Retina (tissue), 1 donor: ENCODE results near the gene GPR42.
A peak's percentile ranks its signal among the peaks of the same experiment; 100 is the strongest.

Source experiments
- DNase-seq: peaks from one replicate; pipeline ENCODE4 v3.0.0-alpha.2; 2016

The GPR42 gene, protein sequence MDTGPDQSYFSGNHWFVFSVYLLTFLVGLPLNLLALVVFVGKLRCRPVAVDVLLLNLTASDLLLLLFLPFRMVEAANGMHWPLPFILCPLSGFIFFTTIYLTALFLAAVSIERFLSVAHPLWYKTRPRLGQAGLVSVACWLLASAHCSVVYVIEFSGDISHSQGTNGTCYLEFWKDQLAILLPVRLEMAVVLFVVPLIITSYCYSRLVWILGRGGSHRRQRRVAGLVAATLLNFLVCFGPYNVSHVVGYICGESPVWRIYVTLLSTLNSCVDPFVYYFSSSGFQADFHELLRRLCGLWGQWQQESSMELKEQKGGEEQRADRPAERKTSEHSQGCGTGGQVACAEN

GRCh38 chr19:35370722-35371121, at the start of gene GPR42:
GPR42 (plus strand) TSS chr19:35371068; CDS start chr19:35371360, 292 bp downstream.
- no peak for DNase-seq

DNA sequence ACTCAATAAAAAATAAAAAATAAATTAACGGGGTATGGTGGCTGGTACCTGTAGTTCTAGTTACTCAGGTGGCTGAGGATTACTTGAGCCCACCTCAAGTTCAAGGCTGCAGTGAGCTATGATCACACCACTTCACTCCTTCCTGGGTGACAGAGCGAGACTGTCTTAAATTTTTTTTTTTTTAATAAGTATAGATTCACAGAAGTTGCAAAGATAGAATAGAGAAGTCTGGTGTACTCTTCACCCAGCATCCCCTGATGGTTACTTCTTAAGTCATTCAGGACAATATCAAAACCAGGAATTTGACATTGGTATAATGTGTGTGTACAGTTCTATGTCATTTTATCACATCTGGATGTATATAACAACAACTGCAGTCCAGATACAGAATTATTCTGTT, 49.6 kb upstream of the GPR42 start:
- no peak for DNase-seq

DNA sequence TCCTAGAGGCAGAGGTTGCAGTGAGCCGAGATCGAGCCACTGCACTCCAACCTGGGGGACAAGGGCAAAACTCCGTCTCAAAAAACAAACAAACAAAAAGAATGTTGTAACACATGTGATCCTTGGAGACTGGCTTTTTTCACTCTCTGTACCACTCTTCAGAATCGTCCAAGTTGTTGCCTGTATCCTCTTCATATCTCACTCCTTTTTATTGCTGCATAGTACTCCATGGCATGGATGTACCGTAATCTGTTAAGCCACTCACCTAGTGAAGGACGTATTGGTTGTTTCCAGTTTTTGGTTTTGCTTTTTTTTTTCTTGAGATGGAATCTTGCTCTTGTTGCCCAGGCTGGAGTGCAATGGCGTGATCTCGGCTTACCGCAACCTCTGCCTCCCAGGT, 48.9 kb upstream of the GPR42 start:
- DNase-seq: no peak

DNA sequence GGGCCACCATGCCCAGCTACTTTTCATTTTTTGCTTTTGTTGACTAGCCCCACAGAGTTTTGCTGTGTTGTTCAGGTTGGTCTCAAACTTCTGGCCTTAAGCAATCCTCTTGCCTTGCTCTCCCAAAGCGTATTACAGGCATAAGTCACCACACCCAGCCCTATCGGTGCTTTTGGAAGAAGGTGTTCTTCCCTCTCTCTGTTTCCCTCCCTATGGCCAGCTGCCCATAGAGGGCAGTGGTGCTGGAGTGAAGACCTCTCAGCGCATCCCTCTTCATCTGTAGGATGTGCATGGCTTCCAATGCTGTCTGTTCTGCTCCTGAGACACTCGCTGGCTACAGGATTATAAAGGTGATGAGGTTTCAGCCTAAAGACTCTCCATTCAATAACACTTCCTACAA, 43.2 kb upstream of the GPR42 start:
- no peak for DNase-seq

GRCh38 chr19:35328851-35329285, 42.0 kb upstream of the GPR42 start, which contains the start of gene CD22:
CD22 (plus strand) TSS chr19:35329187; CDS start chr19:35332041, 2,854 bp downstream.
- DNase-seq: no peak

DNA sequence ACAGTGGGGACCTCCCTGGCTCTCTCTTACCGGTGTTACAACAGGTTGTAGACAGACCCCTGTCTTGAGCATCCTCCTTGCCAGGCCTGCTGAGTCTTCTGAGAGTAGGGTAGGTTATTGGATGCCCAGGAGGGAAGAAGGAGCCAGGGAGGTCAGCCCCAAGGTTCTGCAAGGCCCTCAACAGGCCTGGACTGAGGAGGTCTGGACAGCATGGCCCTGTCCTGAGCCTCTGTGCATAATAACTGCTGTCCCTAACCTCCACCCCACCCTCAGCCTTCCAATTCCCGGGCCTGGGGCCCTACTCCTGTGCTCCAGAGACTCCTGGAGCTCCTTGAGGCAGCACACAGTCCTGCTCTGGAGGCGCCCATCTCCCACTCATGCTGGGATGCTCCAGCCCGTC, 41.5 kb upstream of the GPR42 start:
- DNase-seq: no peak

GRCh38 chr19:35330475-35330874, 40.4 kb upstream of the GPR42 start:
- DNase-seq: no peak

- no peak for DNase-seq
Observed at GRCh38 chr19:35331551-35332214, 39.2 kb upstream of the GPR42 start.

GRCh38 chr19:35332817-35333216, 38.1 kb upstream of the GPR42 start:
- no peak for DNase-seq

DNA sequence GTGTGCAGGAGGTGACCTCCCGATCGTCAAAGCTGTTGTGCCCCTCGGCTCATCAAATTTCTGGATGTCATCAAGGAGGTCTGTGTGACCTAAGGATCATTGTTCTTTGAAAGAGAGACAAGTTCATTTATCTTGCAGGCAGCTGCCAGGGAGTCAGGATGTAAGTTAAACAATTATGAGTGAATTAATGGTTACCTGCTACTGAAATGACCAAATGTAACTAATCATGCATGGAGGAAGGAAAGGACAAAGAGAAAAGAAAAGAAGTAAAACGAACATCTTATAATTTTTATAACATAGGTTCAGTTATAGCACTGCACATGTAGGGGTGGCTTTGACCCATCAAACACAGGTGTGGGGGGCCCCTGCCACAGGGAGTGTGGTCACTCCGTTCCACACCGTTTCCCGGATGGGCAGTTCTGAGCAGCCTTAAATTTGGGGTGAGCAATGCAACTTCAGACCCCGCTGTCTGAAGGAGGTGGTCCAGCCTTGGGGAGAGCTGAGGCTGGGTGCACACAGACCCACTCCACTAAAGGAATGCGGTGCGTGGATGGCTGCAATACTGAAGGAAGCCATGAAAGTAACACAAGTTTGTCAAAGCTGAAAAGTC, 36.6 kb upstream of the GPR42 start:
- DNase-seq: no peak

DNA sequence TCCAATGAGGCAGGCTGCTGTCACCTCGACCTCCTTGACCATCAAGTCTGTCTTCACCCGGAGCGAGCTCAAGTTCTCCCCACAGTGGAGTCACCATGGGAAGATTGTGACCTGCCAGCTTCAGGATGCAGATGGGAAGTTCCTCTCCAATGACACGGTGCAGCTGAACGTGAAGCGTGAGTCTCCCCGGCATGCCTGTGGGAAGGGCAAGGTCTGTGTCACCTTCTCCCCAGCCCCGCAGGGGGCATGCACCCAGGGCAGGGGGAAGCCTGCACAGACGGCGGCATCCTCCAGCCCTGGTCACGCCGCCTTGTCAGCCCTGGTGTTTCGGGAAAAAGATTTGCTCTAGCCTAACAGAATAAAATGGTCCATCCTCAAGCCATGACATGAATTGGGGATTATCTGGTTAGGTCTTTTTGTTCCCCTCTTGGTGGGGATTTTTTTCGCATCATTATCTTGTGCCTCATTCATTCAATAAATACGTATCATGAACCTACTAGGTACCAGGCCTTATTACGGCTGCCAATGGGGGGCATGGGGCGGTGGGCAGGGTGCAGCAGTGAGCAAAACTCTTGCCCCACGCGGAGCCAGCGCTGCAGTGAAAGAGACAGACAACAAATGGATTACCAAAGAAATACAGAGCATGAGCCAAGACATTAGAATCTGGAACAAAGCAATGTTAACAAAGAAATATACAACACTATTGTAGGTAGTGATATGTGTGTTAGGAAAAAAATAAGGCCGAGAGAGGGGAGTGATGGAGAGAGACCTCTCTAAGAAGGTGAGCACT, 34.5 kb upstream of the GPR42 start:
- DNase-seq: no peak

DNA sequence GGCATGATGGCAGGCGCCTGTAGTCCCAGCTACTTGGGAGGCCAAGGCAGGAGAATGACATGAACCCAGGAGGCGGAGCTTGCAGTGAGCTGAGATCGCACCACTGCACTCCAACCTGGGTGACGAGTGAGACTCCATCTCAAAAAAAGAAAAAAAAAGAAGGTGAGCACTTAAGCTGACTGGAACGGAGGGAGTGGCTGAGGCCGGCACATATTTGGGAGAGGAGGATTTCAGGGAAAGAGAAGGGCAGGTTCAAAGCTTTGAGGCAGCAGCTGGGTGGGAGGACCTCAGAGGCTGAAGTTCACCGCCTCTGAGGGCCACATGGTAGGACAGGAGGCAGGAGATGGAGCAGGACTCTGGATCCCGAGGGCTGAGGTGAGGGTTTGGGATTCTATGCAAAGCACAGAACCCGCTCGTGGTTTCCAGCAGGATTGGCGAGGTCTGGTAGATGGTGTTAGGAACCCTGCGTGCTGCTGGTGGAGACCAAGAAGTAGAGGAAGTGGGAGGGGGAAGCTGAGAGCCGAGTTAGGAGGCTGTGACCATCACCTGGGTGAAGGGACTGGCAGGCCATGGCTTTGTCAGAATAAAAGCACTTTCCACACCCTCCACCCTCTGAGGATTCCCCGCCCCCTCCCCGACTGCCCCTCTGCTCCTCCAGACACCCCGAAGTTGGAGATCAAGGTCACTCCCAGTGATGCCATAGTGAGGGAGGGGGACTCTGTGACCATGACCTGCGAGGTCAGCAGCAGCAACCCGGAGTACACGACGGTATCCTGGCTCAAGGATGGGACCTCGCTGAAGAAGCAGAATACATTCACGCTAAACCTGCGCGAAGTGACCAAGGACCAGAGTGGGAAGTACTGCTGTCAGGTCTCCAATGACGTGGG, 33.5 kb upstream of the GPR42 start:
- DNase-seq: no peak

- no peak for DNase-seq
Observed at GRCh38 chr19:35337984-35338296, 32.9 kb upstream of the GPR42 start.

- no peak for DNase-seq
Observed at GRCh38 chr19:35340431-35340830, 30.4 kb upstream of the GPR42 start.

GRCh38 chr19:35341006-35341405, 29.9 kb upstream of the GPR42 start:
- DNase-seq: no peak

- DNase-seq: no peak
Observed at GRCh38 chr19:35341565-35342225, 29.2 kb upstream of the GPR42 start.

DNA sequence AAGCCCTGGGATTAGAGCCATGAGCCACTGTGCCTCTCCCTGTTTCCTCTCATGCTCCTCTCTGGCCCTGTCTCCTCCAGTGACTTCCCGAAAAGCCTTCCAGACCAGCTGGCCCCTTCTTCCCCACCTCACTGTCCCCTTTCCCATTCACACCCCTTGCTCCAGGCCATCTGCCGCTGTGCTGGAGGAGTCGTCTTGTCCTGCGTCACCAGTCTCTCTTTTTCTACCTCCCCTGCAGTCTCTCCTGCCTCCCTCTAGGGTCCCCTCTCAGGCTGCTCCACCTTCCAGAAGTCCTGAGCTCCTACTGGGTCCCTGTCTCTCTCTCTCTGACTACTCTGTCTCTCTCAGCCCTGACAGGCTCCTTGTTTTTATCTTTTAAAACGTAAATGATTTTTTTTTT, 28.4 kb upstream of the GPR42 start:
- peak; percentile 45 for DNase-seq

DNA sequence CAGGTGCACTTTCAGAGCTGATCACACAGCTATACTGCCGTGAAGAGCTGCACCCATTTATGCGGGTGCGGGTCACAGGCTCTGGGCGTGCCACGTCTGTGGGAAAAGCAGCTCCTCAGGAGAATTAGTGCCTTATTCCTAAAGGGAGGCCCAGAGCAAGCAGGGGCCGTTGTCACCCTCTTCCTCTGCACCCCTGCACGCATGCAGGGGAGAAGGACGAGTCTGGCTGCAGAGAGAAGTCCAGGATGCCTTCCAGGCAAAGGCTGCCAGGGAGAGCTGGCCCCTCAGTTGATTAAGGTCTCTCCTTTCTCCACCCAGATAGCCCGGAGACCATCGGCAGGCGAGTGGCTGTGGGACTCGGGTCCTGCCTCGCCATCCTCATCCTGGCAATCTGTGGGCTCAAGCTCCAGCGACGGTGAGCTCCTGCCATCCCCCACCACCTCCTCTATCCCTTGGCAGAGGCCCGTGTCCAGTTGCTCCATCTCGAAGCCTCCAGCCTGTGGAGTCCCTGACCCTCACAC, 26.3 kb upstream of the GPR42 start:
- no peak for DNase-seq

- no peak for DNase-seq
Observed at GRCh38 chr19:35345671-35346111, 25.2 kb upstream of the GPR42 start.

- DNase-seq: no peak
Observed at GRCh38 chr19:35346193-35347052, 24.4 kb upstream of the GPR42 start.
